A673 (cell line): ENCODE measurements around the gene GPR158.

Experiments
- EZH2 ChIP-seq: fragments of 200-600 bp; sonication (generic); IDR thresholded peaks from 2 replicates; pipeline ENCODE4 v1.6.1; 2017; ENCODE audit warnings: borderline replicate concordance, low read depth, mild to moderate bottlenecking, mixed read lengths, antibody characterized with exemption, low read length; ENCODE audit not compliant: poor library complexity, severe bottlenecking
- TF ChIP-seq, protein P1 (sequence below): fragments of 300-800, 200-600 bp; sonication (generic); conservative IDR thresholded peaks from 2 replicates; pipeline ENCODE4 v1.5.1; 2017; ENCODE audit warnings: low read depth, mild to moderate bottlenecking, antibody characterized with exemption, low read length, moderate library complexity, mixed read lengths

GRCh38 chr10:25280076-25280475, 105.3 kb downstream of the GPR158 start:
- TF ChIP-seq, protein P1, sequence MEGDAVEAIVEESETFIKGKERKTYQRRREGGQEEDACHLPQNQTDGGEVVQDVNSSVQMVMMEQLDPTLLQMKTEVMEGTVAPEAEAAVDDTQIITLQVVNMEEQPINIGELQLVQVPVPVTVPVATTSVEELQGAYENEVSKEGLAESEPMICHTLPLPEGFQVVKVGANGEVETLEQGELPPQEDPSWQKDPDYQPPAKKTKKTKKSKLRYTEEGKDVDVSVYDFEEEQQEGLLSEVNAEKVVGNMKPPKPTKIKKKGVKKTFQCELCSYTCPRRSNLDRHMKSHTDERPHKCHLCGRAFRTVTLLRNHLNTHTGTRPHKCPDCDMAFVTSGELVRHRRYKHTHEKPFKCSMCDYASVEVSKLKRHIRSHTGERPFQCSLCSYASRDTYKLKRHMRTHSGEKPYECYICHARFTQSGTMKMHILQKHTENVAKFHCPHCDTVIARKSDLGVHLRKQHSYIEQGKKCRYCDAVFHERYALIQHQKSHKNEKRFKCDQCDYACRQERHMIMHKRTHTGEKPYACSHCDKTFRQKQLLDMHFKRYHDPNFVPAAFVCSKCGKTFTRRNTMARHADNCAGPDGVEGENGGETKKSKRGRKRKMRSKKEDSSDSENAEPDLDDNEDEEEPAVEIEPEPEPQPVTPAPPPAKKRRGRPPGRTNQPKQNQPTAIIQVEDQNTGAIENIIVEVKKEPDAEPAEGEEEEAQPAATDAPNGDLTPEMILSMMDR = no peak
- TF ChIP-seq EZH2 = no peak
